OCI-LY3 (cell line): ENCODE data around the gene PDXK.

Experiments used
- CTCF ChIP-seq: fragments of 200-600, 300-600 bp; sonication (generic); IDR thresholded peaks from 2 replicates; pipeline ENCODE4 v1.5.1; 2014; ENCODE audit warnings: antibody characterized with exemption, low read length, low read depth
- EZH2phosphoT487 ChIP-seq: fragments of 200-600 bp; shearing (Covaris generic); IDR thresholded peaks from 2 replicates; pipeline ENCODE4 v1.6.1; 2018; ENCODE audit warnings: antibody characterized with exemption, mixed run types, low read depth

- no peak for TF ChIP-seq CTCF
- TF ChIP-seq EZH2phosphoT487: no peak
Observed at GRCh38 chr21:43779660-43780059, 60.7 kb downstream of the PDXK start.
